HUES6 (cell line): Measurements from ENCODE around the gene TRAF3.

Experiments used
- H3K27ac ChIP-seq: 2 replicates; pipeline ENCODE4 v1.7.0; 2013; ENCODE audit warnings: low read depth, mild to moderate bottlenecking, low read length, inconsistent platforms
- H3K27me3 ChIP-seq: 2 replicates; pipeline ENCODE4 v1.6.1; 2013; ENCODE audit warnings: low read length; ENCODE audit not compliant: control insufficient read depth, insufficient read depth
- H3K36me3 ChIP-seq: 2 replicates; pipeline ENCODE4 v1.6.1; 2013; ENCODE audit warnings: low read length; ENCODE audit not compliant: control insufficient read depth, insufficient read depth
- H3K4me1 ChIP-seq: 2 replicates; pipeline ENCODE4 v1.6.1; 2013; ENCODE audit warnings: low read length; ENCODE audit not compliant: control insufficient read depth, insufficient read depth
- H3K4me3 ChIP-seq: 2 replicates; pipeline ENCODE4 v1.5.1; 2013; ENCODE audit warnings: low read depth, low read length
- H3K9ac ChIP-seq: one replicate; pipeline ENCODE4 v1.6.1; 2013; ENCODE audit warnings: mild to moderate bottlenecking, low read length
- H3K9me3 ChIP-seq: 2 replicates; pipeline ENCODE4 v1.6.1; 2013; ENCODE audit warnings: low read depth, low read length; ENCODE audit not compliant: control insufficient read depth, insufficient read depth

TRAF3 gene

GRCh38 chr14:102928412-102929240 is 151.4 kb downstream of the TRAF3 start:
- H3K27me3 ChIP-seq, result peaks cover 84% of the 10 kb centered on the region
- peaks cover 8% of the 10 kb centered on the region for H3K36me3 ChIP-seq
- peaks cover 26% of the 10 kb centered on the region for H3K4me1 ChIP-seq
- no peak overlapping the region for H3K27ac ChIP-seq
- H3K4me3 ChIP-seq, result peak overlapping the region; percentile 92
- H3K9ac ChIP-seq, result peak overlapping the region; percentile 49
- H3K9me3 ChIP-seq, result no peaks in the 10 kb centered on the region

GRCh38 chr14:102929241-102930137 is 152.2 kb downstream of the TRAF3 start:
- H3K4me3 ChIP-seq, result peak overlapping the region; percentile 92
- H3K4me1 ChIP-seq, result peaks cover 17% of the 10 kb centered on the region
- no peaks in the 10 kb centered on the region for H3K9me3 ChIP-seq
- H3K9ac ChIP-seq, result no peak overlapping the region
- H3K36me3 ChIP-seq, result peaks cover 12% of the 10 kb centered on the region
- peaks cover 75% of the 10 kb centered on the region for H3K27me3 ChIP-seq
- H3K27ac ChIP-seq, result no peak overlapping the region

GRCh38 chr14:102930138-102930752 is 153.0 kb downstream of the TRAF3 start:
- Histone ChIP-seq H3K4me3 (peak overlapping the region; percentile 92), H3K27me3 (peaks cover 68% of the 10 kb centered on the region)

GRCh38 chr14:102930753-102931579 is 153.7 kb downstream of the TRAF3 start:
- Histone ChIP-seq H3K27me3 (peaks cover 61% of the 10 kb centered on the region), H3K9me3 (no peaks in the 10 kb centered on the region), H3K36me3 (peaks cover 14% of the 10 kb centered on the region), H3K4me3 (peak overlapping the region; percentile 92), H3K9ac (no peak overlapping the region), H3K27ac (no peak overlapping the region), H3K4me1 (peaks cover 14% of the 10 kb centered on the region)

More at GRCh38 chr14:102930138-102930752, 153.0 kb downstream of the TRAF3 start:
- Histone ChIP-seq H3K4me1 (peaks cover 17% of the 10 kb centered on the region), H3K36me3 (peaks cover 12% of the 10 kb centered on the region), H3K27ac (no peak overlapping the region), H3K9me3 (no peaks in the 10 kb centered on the region), H3K9ac (no peak overlapping the region)

GRCh38 chr14:102931580-102932285 is 154.5 kb downstream of the TRAF3 start:
- peaks cover 11% of the 10 kb centered on the region for H3K4me1 ChIP-seq
- no peak overlapping the region for H3K27ac ChIP-seq
- H3K4me3 ChIP-seq, result no peak overlapping the region
- H3K9ac ChIP-seq, result no peak overlapping the region
- H3K9me3 ChIP-seq, result no peaks in the 10 kb centered on the region
- H3K36me3 ChIP-seq, result peaks cover 17% of the 10 kb centered on the region
- H3K27me3 ChIP-seq, result peaks cover 53% of the 10 kb centered on the region

- H3K27ac ChIP-seq, result no peak overlapping the region
- H3K27me3 ChIP-seq, result peaks cover 44% of the 10 kb centered on the region
- no peak overlapping the region for H3K9ac ChIP-seq
- no peaks in the 10 kb centered on the region for H3K9me3 ChIP-seq
- no peak overlapping the region for H3K4me3 ChIP-seq
- peaks cover 25% of the 10 kb centered on the region for H3K36me3 ChIP-seq
- peaks cover 6% of the 10 kb centered on the region for H3K4me1 ChIP-seq
Measured at GRCh38 chr14:102932484-102933248, 155.4 kb downstream of the TRAF3 start.

- Histone ChIP-seq H3K9me3 (no peaks in the 10 kb centered on the region), H3K27ac (no peak overlapping the region), H3K4me1 (peaks cover 5% of the 10 kb centered on the region), H3K36me3 (peaks cover 36% of the 10 kb centered on the region), H3K9ac (no peak overlapping the region), H3K4me3 (no peak overlapping the region), H3K27me3 (peaks cover 34% of the 10 kb centered on the region)
Measured at GRCh38 chr14:102933618-102934231, 156.5 kb downstream of the TRAF3 start.

GRCh38 chr14:102935756-102936155 is 158.5 kb downstream of the TRAF3 start:
- peaks cover under 1% of the 10 kb centered on the region; the same call in 1 of the 2 replicates for H3K4me1 ChIP-seq
- no peaks in the 10 kb centered on the region for H3K9me3 ChIP-seq
- H3K27ac ChIP-seq, result no peak overlapping the region
- peaks cover 14% of the 10 kb centered on the region for H3K27me3 ChIP-seq
- H3K4me3 ChIP-seq, result no peak overlapping the region
- peaks cover 54% of the 10 kb centered on the region for H3K36me3 ChIP-seq
- H3K9ac ChIP-seq, result no peak overlapping the region
